IPS-NIHi7 (cell line): ENCODE data around the gene DOHH.

ENCODE experiments used
- DNase-seq: peaks from one replicate; pipeline ENCODE4 v3.0.0; 2012; ENCODE audit warnings: mixed read lengths; ENCODE audit errors: extremely low spot score

The DOHH gene

GRCh38 chr19:3441986-3442329 is 58.5 kb downstream of the DOHH start:
- no peak for DNase-seq

- no peak for DNase-seq
Measured at GRCh38 chr19:3441089-3441985, 59.1 kb downstream of the DOHH start.
